Peyer's patch (tissue), 4 donors: Measurements from ENCODE around the gene KMT2A.

ENCODE experiments used
- CTCF ChIP-seq, 6 experiments: fragments of 450-650 bp in 4 of 6; fragments of 200-600 bp in 2 of 6; sonication (generic) in 1 of 6; IDR thresholded peaks; one replicate each; pipeline ENCODE4 v1.5.1; 2017 to 2019; ENCODE audit warnings: antibody characterized with exemption in 6 of 6, mild to moderate bottlenecking in 3 of 6, moderate library complexity in 1 of 6
- POLR2A ChIP-seq, 2 donors: fragments of 450-650 bp; IDR thresholded peaks; one replicate each; pipeline ENCODE4 v1.5.1; 2017; ENCODE audit warnings: antibody characterized with exemption in 2 of 2, mild to moderate bottlenecking in 2 of 2, moderate library complexity in 2 of 2

GRCh38 chr11:118491041-118491440 lies 54.7 kb downstream of the KMT2A start:
- TF ChIP-seq CTCF (IDR thresholded peaks at IDR 0.05) (no peak), POLR2A (IDR thresholded peaks at IDR 0.05) (no peak)
